Measurements from ENCODE around the gene TRIO.

TRIO gene

DNA sequence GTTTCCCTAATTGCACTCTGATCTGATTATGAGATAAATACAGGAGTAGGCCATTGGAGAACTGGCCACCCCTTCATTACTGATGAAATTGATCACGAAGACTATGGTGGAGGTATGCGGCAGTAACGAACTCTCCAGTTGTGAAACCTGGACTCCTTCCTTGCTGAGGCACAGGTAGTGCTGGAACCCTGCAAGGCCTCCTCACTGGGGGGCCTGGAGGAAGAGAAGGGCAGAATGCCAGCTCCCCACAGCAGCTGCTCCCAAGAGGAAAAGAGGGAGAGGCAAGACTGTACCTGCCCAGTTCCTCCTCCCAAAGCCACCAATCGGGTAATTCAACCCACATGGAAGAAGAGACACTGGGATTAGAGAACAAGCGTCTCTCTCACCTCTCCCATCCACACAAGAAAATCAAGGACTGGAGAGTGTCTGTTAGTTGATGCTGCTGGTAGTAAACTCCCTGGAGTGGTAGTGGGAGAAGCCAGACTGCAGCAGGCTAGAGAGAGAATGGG is 19.1 kb upstream of the TRIO start:
- DNase-seq: no peak

DNA sequence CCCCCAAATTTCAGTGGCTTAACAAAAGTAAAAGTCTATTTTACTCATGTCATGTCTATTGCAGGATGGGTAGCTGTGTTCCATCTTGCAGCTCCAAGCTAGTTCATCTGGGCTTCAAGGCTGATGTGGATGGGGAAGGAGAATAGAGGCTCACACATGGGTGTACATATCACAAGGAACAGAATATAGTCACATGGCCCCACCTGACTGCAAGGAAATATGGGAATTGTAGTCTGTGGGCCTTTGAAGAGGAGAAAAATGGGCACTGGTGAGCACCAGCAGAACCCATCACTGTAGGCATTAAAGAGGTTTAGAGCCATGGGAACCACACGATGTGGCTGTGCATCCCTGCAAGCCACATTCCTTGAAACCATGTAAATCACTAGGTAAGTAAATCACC is 17.9 kb upstream of the TRIO start:
- no peak for DNase-seq

DNA sequence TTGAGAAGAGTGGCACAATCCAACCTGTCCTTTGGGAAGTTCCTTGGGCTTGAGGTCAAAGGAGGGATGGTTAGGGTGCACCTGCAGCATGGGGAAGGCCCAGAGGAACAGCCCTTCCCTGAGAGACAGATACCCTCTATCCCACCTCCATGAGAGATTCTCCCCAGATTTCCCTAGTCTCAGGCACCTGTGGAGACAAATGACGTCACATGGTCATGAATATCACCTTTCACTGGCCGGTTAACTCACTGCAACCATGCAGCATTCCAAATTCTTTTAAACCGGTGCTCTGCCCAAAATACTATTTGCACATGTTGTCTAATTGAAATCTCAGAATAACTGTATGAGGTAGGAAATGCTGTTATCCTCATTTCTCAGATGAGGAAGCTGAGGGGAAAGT is 15.6 kb upstream of the TRIO start:
- DNase-seq: no peak

- no peak for DNase-seq
These were observed 15.1 kb upstream of the TRIO start for GRCh38 chr5:14128079-14128478.

- DNase-seq: no peak
These were observed 14.0 kb upstream of the TRIO start for GRCh38 chr5:14129123-14129522.

DNA sequence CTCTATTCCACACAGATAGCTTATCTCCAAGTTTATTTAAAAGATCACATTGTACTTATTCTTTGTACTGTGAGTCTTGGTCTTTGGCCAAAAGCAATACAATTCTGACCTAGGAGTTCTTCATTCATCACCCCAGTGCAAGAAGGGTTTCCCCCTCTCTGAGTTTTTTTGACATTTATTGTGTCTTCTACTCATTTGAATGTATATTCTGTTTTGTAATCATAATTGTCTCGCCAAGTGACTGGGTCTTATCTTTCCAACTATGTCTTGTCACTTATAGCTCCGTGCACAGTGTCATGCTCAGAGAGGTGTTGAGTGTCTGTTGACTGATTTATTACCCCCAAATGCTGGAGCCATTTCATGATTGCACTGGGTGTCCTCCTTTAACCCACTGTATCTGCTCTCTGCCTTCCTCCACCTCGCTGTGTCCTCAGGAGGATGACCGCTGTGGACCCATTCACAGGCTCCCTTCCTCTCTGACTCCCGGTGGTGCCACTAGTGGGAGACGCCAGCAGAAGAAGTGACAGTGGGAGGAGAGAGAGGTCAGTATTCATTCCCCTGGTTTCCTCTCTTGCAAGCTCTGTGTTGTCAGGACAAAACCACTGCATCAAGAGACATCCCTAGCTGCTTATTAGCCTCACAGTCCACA is 11.2 kb upstream of the TRIO start:
- no peak for DNase-seq

- DNase-seq: no peak
These were observed 9.7 kb upstream of the TRIO start for GRCh38 chr5:14133394-14133793.

DNA sequence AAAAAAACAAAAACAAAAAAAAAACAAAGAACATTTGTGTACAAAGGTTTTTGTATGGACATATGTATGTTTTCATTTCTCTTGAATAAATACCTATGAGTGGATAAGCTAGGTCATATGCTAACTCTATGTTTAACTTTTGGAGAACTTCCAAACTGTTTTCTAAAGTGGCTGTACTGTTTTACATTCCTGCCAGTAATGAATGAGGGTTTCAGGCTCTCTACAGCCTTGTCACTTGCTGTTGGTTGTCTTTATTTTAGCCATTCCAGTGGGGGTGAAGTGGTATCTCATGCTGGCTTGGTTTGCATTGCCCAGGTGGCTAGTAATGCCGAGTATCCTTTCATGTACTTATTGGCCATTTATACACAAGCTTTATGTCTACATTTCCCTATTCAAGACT is 9.1 kb upstream of the TRIO start:
- DNase-seq: no peak

- DNase-seq: no peak
These were observed 8.4 kb upstream of the TRIO start for GRCh38 chr5:14134771-14135170.

DNA sequence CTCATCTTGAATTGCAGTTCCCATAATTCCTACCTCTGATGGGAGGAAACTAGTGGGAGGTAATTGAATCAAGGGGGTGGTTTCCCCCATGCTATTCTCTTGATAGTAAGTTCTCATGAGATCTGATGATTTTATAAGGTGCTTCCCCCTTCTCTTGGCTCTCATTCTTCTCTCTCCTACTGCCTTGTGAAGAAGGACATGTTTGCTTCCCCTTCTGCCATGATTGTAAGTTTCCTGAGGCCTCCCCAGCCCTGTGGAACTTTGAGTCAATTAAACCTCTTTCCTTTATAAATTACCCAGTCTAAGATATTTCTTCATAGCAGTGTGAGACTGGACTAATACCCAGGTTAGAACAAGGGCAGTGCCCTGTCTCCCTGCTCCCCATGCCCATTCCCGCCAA is 7.5 kb upstream of the TRIO start:
- DNase-seq: no peak

DNA sequence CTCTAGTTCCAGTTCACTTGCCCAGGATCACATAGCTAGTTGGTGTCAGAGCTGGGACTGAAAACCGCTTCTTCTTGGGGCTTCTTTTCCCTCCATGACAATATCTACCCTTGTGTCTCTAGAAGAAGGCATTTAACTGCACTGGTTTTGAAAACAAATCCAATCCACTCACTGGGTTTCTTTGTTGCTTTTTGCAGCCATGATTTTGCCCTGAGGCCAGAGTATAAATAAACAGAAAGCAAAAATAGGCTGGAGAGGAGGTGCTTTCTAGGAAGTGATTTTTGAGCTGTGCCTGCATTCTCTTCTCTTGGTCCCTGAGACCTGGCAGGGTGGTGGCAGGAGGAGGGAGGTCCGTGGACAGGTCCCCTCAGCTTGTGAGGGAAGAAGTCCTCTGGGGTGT is 6.9 kb upstream of the TRIO start:
- DNase-seq: no peak

DNA sequence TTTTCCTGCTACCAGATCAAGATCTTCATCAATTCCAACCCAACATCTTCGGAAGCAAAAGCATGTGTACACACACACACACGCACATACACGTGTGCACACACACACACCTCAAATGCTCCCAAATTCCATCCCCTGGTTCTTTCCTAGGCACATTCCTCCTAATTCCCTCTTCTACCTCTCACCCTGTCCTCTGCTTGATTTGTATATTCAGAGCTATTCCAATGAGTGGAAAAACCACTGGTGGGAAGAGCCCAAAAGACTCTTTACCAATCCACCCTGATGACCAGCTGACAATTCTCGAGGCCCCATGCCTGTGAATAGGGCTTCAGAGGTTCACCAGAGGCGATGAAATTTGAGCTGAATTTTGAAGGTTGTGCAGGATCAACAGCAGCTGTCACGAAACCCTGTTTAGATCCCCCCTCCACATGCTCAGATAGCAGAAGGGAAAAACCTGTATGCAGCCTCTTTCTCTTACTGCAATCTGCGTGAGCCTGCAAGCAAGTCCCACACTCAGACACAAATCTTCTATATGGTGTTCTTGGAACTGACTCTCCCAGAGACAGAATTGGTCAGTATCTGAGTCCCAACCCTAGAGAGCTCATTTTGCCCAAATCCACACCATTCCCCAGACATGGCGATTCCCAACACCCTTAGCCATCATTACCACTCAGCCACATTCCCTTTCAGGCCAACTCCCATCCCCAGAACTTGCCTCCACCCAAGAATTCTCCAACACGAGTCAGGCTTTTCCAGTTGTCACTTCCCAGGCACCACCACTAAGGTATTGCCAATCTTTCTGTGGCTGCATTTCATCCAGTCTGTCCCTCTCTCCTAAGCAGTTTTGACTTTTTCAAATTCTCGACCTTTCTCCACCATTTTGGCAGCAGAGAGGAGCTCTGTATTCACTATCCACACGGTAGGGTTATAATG is 4.3 kb upstream of the TRIO start:
- DNase-seq: no peak

GRCh38 chr5:14141764-14142163 is 1.4 kb upstream of the TRIO start:
- no peak for DNase-seq

GRCh38 chr5:14142202-14142826 is 828 bp upstream of the TRIO start:
- no peak for DNase-seq

DNA sequence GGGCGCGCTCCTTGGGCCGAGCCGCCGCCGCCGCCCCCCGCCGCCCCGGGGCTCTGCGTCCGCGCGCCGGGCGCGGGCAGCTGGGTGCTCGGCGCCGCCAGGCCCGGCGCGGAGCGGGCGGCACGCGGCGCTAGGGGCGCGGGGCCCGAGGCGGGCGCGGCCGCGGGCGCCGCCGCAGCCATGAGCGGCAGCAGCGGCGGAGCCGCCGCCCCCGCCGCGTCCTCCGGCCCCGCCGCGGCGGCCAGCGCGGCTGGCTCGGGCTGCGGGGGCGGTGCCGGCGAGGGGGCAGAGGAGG is 351 bp downstream of the TRIO start:
- no peak for DNase-seq

DNA sequence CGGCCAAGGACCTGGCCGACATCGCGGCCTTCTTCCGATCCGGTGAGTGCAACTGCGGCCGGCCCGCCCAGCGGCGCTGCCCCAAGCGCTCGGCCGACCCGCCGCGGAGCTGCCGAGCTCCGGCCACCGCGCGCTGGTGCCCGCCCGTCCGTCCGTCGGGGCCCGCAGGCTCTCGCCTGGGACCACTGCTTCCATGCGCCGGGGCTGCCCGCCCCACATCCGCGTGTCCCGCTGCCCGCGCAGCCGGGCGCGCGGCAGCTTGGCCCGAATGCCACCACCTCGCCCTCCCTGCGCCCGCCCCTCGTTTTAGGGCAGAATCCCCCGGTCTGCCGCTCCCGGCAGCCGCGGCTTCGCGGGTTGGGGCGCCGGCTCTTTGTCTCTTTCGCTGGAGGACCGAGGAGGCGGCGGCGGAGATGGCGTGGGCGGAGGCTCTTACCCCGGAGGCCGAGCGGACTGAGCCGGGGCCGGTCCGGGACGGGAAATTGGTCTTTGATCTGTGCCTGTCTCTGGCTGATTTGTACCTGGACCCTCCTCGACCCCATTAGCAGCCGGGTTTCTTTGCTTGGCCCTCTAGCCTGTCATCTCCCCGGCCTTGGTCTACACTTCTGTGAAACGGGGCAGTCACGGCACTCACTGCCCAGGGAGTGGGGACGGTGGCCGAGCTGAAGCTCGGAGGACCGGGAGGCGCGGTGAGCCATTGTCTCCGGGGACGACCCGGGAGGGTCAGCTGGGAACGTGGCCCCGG is 871 bp downstream of the TRIO start:
- DNase-seq: no peak

- peak; percentile 54 for DNase-seq
These were observed 1.7 kb downstream of the TRIO start for GRCh38 chr5:14144586-14145434.

- no peak for DNase-seq
These were observed 2.5 kb downstream of the TRIO start for GRCh38 chr5:14145435-14146334.

DNA sequence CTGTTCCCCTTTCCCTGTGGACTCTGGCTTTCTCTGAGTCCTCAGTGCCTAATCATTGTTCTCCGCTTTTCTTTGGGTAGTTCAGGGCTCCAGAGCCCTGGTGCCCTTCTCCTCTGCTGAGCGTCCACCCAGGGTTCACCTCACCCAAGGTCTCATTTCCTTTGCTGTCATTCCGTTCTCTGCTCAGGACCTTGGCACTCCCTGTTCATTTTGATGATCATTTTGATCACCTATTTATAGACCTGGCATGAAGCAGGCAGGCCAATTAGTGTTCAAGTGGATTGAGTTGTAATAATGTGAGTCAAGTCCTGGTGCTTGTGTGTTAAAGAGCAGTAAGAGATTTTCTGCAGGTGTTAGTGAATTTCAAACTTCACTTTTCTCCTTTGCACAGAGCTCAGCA is 3.6 kb downstream of the TRIO start:
- no peak for DNase-seq

DNA sequence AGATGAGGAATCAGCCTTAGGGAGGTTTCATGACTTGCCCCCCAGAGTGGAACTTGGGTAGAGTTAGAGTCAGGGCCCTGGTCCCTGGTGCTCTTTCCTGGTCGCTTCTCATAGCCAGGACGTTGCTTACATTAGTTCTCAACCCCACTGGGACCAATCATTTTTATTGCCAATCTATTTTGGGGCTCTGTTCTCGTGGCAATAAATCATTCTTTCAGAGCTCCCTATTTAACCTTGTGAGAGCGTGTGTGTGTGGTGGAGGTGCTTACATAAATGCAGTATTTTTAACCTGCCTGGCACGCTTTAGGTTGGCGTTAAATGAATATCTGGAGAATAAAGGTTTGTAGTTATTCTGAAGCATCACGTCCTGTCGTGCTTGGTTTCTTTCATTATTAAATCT is 4.1 kb downstream of the TRIO start:
- DNase-seq: no peak

GRCh38 chr5:14148483-14148882 is 5.3 kb downstream of the TRIO start:
- no peak for DNase-seq
